Body of pancreas (tissue), 4 donors: ENCODE results near the gene GADD45GIP1. TPM values are rescaled to one million over a fixed set of nuclear protein-coding genes. Genes with fewer than 3 reads are reported as not detected.
A peak's percentile ranks its signal among the peaks of the same experiment; 100 is the strongest.

ENCODE experiments used
- ATAC-seq: fragments of 150-250 bp; one replicate; pipeline ENCODE4 v1.9.1; 2016
- DNase-seq, 4 donors: peaks; one replicate each; pipeline ENCODE4 v3.0.0-alpha.2; 2019
- H3K27ac ChIP-seq, 4 donors: fragments of 200-600 bp; sonication (generic); 1 replicate in 3 of 4; 2 replicates in 1 of 4; pipeline versions ENCODE4 v1.5.1 to v1.6.1; 2016 to 2019; ENCODE audit warnings: mild to moderate bottlenecking in 1 of 4, mixed read lengths in 1 of 4, moderate library complexity in 1 of 4
- H3K27me3 ChIP-seq, 2 donors: fragments of 200-600 bp; sonication (generic); one replicate each; pipeline ENCODE4 v1.6.0; 2016; ENCODE audit warnings: mild to moderate bottlenecking in 1 of 2
- H3K36me3 ChIP-seq, 2 donors: fragments of 200-600 bp; sonication (generic); replicated peaks in 1 of 2; 2 replicates each; pipeline ENCODE4 v1.5.1; 2016; ENCODE audit warnings: low read depth in 2 of 2; ENCODE audit not compliant: insufficient read depth in 1 of 2
- H3K4me1 ChIP-seq: fragments of 200-600 bp; sonication (generic); one replicate; pipeline ENCODE4 v1.6.0; 2016
- H3K4me3 ChIP-seq, 2 donors: fragments of 200-600 bp; sonication (generic); 1 replicate in 1 of 2; 2 replicates in 1 of 2; pipeline ENCODE4 v1.5.1; 2016 to 2019
- H3K9me3 ChIP-seq, 3 donors: fragments of 200-600 bp; sonication (generic); 1 replicate in 2 of 3; 2 replicates in 1 of 3; pipeline ENCODE4 v1.5.1; 2016
- CTCF ChIP-seq, 7 experiments: fragments of 450-650 bp in 4 of 7; fragments of 200-600 bp in 3 of 7; sonication (generic) in 3 of 7; IDR thresholded peaks; one replicate each; pipeline ENCODE4 v1.5.1; 2016 to 2019; ENCODE audit warnings: antibody characterized with exemption in 7 of 7
- POLR2A ChIP-seq, 3 donors: fragments of 450-650 bp; IDR thresholded peaks; one replicate each; pipeline ENCODE4 v1.6.1; 2016; ENCODE audit warnings: antibody characterized with exemption in 3 of 3, mild to moderate bottlenecking in 2 of 3
- WGBS, 2 donors: methylation state at CpG; one replicate each; pipeline ENCODE4 v1.1.5; 2017; 5-methylcytosine and 5-hydroxymethylcytosine counted together
- intact Hi-C: fragments of 100-400 bp; cut with DNase I; formaldehyde crosslinking; loops from one replicate; pipeline ENCODE4 v1.15.1; 2023
- total RNA-seq, 2 donors: library from RNA; depleted of rRNA; stranded (reverse); fragments of >200 nt; gene quantifications; one replicate each; pipeline ENCODE4 v1.1.0, GENCODE V29; 2016

The GADD45GIP1 gene
- total RNA-seq, 2 donors from 2014 or later, result 31.3 to 42.0 TPM

- H3K27me3 ChIP-seq, result no peaks in the 10 kb centered on the region
- ATAC-seq (no peak), DNase-seq (no peak)
- H3K4me1 ChIP-seq, result peaks cover 10% of the 10 kb centered on the region
- no peak overlapping the region for H3K4me3 ChIP-seq
- no peak for TF ChIP-seq POLR2A (IDR thresholded peaks at IDR 0.05)
- TF ChIP-seq CTCF (IDR thresholded peaks at IDR 0.05), result no peak
- intact Hi-C loops, result loop anchor here (10.0 kb wide), 1 partner anchor 282 kb away; no protein-coding TSS in a partner anchor
- H3K9me3 ChIP-seq, result no peaks in the 10 kb centered on the region
- H3K27ac ChIP-seq, result no peak overlapping the region
- 78 to 79% methylated on average over 15 to 16 of the region's 16 CpGs for WGBS, 2 donors
- H3K36me3 ChIP-seq, result no peaks in the 10 kb centered on the region
Measured at GRCh38 chr19:12973236-12973635, 16.2 kb upstream of the GADD45GIP1 start.

GRCh38 chr19:12970070-12970820, 13.2 kb upstream of the GADD45GIP1 start:
- Histone ChIP-seq H3K4me3 (no peak overlapping the region), H3K36me3 (no peaks in the 10 kb centered on the region), H3K4me1 (peaks cover 17% of the 10 kb centered on the region), H3K27ac (peak overlapping the region in 2 of 4 donors; percentile 8 to 25), H3K9me3 (no peaks in the 10 kb centered on the region), H3K27me3 (no peaks in the 10 kb centered on the region)
- ATAC-seq (no peak), DNase-seq (no peak)
- intact Hi-C loops, result loop anchor here (10.0 kb wide), 1 partner anchor 285 kb away; no protein-coding TSS in a partner anchor
- WGBS, 2 donors, result 82 to 85% methylated on average over 7 of the region's 7 CpGs
- TF ChIP-seq CTCF (IDR thresholded peaks at IDR 0.05) (no peak), POLR2A (IDR thresholded peaks at IDR 0.05) (no peak)

- Histone ChIP-seq H3K4me1 (peaks cover 22% of the 10 kb centered on the region), H3K9me3 (no peaks in the 10 kb centered on the region), H3K27ac (peak within 1 kb of the TSS in 2 of 4 donors; percentile 8 to 25), H3K27me3 (no peaks in the 10 kb centered on the region), H3K4me3 (no peak within 1 kb of the TSS), H3K36me3 (no peaks in the 10 kb centered on the region)
- ATAC-seq (no peak), DNase-seq (peak in 2 of 4 donors; percentile 62 to 64)
- intact Hi-C loops, result no loop called here
- TF ChIP-seq POLR2A (IDR thresholded peaks at IDR 0.05), result no peak
- TF ChIP-seq CTCF (IDR thresholded peaks at IDR 0.05), result no peak
- WGBS, 2 donors, result 14 to 27% methylated on average over 2 to 14 of the region's 14 CpGs
Measured at GRCh38 chr19:12969292-12969988, 12.4 kb upstream of the GADD45GIP1 start, which contains the start of gene DAND5. TSS of gene DAND5 (plus strand) at chr19:12969576. CDS start at chr19:12969661, 85 bp downstream.

- no peaks in the 10 kb centered on the region for H3K27me3 ChIP-seq
- no peaks in the 10 kb centered on the region for H3K36me3 ChIP-seq
- 88 to 93% methylated on average over 5 of the region's 5 CpGs for WGBS, 2 donors
- no peak overlapping the region for H3K27ac ChIP-seq
- H3K9me3 ChIP-seq, result no peaks in the 10 kb centered on the region
- DNase-seq (no peak), ATAC-seq (no peak)
- TF ChIP-seq POLR2A (IDR thresholded peaks at IDR 0.05) (no peak), CTCF (IDR thresholded peaks at IDR 0.05) (no peak)
- intact Hi-C loops, result no loop called here
- peaks cover 22% of the 10 kb centered on the region for H3K4me1 ChIP-seq
- H3K4me3 ChIP-seq, result no peak overlapping the region
Measured at GRCh38 chr19:12967907-12968306, 10.9 kb upstream of the GADD45GIP1 start.
